Right lobe of liver (tissue), 4 donors: ENCODE data around the gene BMP7.

Experiments
- CTCF ChIP-seq, 4 donors: fragments of 200-600 bp in 3 of 4; fragments of 450-650 bp in 1 of 4; IDR thresholded peaks; one replicate each; pipeline versions ENCODE4 v1.5.1 to v1.8.0; 2016 to 2022; ENCODE audit warnings: antibody characterized with exemption in 4 of 4, mild to moderate bottlenecking in 2 of 4
- POLR2A ChIP-seq: fragments of 450-650 bp; IDR thresholded peaks from one replicate; pipeline ENCODE4 v1.6.1; 2017; ENCODE audit warnings: antibody characterized with exemption, mild to moderate bottlenecking
- donor health status: DM: no; HTN: no; CAD: no.
- donor health status: DM: no; HTN: no; CAD: no.
- donor health status: DM: no; HTN: yes; CAD: no.

DNA sequence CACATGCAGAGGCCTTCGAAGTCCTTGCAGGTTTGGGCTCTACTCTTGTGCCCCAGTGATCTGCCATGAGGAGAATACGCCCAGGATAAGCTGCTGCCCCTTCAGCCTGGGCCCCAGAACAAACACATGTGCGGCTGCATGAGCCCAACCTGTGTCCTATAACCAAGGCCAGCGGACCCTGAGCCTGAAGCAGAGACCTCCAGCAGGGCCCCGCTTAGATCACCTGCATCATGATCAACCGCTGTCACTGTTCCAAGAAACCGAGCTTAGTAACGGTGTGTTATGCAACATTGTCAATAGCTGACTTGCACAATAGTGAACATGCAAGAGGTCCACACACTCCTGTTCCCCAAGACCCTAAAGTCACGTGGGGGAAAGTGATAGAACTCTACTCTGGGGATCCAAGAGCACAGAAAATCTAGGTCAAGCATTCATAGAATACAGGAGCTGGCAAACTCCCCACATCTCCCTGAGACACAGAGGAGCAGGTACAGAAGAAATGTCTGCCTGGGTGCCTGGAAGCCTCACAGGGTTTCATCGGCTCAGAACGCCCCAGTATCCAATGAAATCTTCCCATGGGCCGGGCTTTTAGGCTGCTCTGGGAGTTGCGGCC lies 136.2 kb downstream of the BMP7 start:
- no peak for TF ChIP-seq POLR2A
- TF ChIP-seq CTCF (IDR thresholded peaks at IDR 0.05) = no peak
